Measurements from ENCODE around the gene CD209.

Gene CD209

GRCh38 chr19:7734220-7735203 is 12.8 kb downstream of the CD209 start:
- no peak for DNase-seq (ENCODE audit: low spot score)
- TF ChIP-seq CTCF (IDR thresholded peaks at IDR 0.05; ENCODE audit: extremely low read depth, insufficient read depth, missing control alignments): no peak
- in situ Hi-C loops (cut with MboI; ENCODE audit: low pct_unique_long_range_greater_than_20kb, low sequenced_read_pairs, unreplicated experiment): no loop called here

GRCh38 chr19:7733376-7733775 is 14.0 kb downstream of the CD209 start:
- in situ Hi-C loops (cut with MboI; ENCODE audit: low pct_unique_long_range_greater_than_20kb, low sequenced_read_pairs, unreplicated experiment): no loop called here
- TF ChIP-seq CTCF (IDR thresholded peaks at IDR 0.05; ENCODE audit: extremely low read depth, insufficient read depth, missing control alignments): no peak
- no peak for DNase-seq (ENCODE audit: low spot score)

GRCh38 chr19:7732045-7732444 is 15.3 kb downstream of the CD209 start, which contains the start of gene CLEC4G:
CLEC4G (minus strand) TSS chr19:7732110; CDS start chr19:7732102, 8 bp downstream.
- no peak for DNase-seq (ENCODE audit: low spot score)
- in situ Hi-C loops (cut with MboI; ENCODE audit: low pct_unique_long_range_greater_than_20kb, low sequenced_read_pairs, unreplicated experiment): no loop called here
- no peak for TF ChIP-seq CTCF (IDR thresholded peaks at IDR 0.05; ENCODE audit: extremely low read depth, insufficient read depth, missing control alignments)

GRCh38 chr19:7731615-7732014 is 15.7 kb downstream of the CD209 start:
- DNase-seq (ENCODE audit: low spot score): no peak
- no peak for TF ChIP-seq CTCF (IDR thresholded peaks at IDR 0.05; ENCODE audit: extremely low read depth, insufficient read depth, missing control alignments)
- in situ Hi-C loops (cut with MboI; ENCODE audit: low pct_unique_long_range_greater_than_20kb, low sequenced_read_pairs, unreplicated experiment): no loop called here

DNA sequence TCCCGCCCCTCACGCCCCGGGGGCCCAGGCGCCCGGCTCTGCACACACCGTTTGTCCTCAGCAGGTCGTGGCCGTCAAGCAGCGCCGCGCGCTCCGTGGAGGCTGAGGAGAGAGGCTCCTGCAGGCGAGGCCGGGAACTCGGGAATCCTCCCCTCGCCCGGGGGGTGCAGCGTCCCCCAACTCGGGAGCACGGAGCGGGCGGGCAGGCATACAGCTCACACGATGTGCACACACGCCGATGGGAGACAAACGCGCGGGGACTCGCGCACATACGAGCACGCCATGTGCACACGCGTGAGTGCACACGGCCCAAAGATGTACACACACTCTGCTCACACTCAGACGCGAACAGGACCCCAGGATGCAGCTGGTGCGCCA is 16.1 kb downstream of the CD209 start:
- in situ Hi-C loops (cut with MboI; ENCODE audit: low pct_unique_long_range_greater_than_20kb, low sequenced_read_pairs, unreplicated experiment): no loop called here
- no peak for DNase-seq (ENCODE audit: low spot score)
- no peak for TF ChIP-seq CTCF (IDR thresholded peaks at IDR 0.05; ENCODE audit: extremely low read depth, insufficient read depth, missing control alignments)

GRCh38 chr19:7730286-7731217 is 16.8 kb downstream of the CD209 start:
- no peak for DNase-seq (ENCODE audit: low spot score)
- in situ Hi-C loops (cut with MboI; ENCODE audit: low pct_unique_long_range_greater_than_20kb, low sequenced_read_pairs, unreplicated experiment): no loop called here
- no peak for TF ChIP-seq CTCF (IDR thresholded peaks at IDR 0.05; ENCODE audit: extremely low read depth, insufficient read depth, missing control alignments)
